CD4-positive, alpha-beta T cell treated with Interleukin-4 for 4 hours (primary cell): ENCODE data around the gene RND1.

Experiments used
- DNase-seq: peaks from one replicate; pipeline ENCODE4 v3.0.0-alpha.2; 2020

RND1 gene

GRCh38 chr12:48826209-48826855 lies 39.3 kb downstream of the RND1 start:
- DNase-seq, result no peak

- no peak for DNase-seq
Measured at GRCh38 chr12:48824905-48825304, 40.8 kb downstream of the RND1 start.

- peak; percentile 37 for DNase-seq
Measured at GRCh38 chr12:48824112-48824511, 41.6 kb downstream of the RND1 start.

DNA sequence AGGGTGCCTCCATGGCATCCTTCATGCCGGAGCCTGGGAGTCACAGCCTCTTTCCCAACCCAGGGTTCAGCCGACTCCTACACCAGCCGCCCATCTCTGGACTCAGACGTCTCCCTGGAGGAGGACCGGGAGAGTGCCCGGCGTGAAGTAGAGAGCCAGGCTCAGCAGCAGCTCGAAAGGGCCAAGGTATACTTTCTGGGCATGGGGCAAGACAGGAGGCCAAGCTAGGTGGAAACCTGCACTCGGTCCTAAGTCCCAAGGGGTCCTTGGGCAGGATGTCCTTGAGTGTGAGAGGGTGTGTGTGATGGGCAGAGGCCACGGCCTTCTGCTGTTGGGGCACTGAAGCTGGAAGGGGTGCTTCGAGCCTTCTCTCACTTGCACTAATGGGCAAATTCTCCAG lies 42.4 kb downstream of the RND1 start:
- DNase-seq, result no peak

DNA sequence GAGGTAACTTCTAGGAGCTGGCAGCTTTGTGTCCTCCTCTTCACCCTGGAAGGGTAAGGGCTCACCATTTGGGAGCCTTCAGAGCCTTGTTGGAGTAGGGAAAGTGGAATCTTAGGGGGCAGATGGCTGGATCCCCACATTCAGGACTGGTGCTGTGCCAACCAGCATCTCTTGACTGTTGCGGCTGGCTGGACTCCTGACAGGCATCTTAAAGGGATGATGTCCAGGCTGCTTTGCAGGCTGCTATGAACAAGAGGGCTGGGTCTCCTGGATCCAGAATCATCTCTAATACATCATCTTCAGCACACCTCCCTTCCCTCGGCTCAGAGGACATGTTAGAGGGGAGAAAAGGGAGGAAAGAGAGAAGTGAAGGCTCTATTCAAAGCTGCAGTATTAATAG lies 43.0 kb downstream of the RND1 start:
- DNase-seq, result no peak

- no peak for DNase-seq
Measured at GRCh38 chr12:48822139-48822538, 43.5 kb downstream of the RND1 start.

DNA sequence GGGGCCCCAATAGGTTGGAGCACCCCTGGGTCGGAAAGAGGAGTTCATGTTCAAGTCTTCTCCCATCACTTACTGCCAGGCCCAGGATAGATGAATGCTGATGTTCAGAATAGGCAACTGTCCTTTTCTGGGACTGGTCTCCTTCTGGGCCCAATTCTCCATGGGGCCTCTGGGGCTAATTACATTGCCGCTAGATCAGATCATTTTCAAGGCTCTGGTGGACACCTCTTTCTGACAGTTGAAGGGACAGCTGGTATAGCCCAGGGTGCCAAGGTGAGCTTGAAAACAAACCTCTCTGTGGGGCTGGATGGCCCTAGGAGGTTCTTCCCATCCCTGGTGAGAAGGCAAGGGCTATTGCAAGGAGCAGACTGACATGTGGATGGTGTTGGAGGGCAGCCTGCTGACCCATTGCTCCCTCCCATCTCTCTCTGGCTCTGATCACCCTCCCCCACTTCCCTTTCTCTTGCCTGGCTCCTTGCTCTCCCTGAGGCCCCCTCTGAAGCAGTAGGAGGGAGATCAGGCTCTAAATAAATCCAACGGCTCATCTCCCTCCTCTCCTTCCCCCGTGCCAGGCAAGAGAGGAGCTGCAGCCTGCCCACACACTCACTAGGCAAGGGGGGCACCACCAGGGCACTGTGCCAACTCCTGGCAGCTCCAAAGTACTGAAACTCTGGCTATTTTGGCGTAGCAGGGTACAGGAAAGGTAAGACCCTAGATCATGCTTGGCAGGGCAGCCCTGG lies 45.5 kb downstream of the RND1 start:
- no peak for DNase-seq

DNA sequence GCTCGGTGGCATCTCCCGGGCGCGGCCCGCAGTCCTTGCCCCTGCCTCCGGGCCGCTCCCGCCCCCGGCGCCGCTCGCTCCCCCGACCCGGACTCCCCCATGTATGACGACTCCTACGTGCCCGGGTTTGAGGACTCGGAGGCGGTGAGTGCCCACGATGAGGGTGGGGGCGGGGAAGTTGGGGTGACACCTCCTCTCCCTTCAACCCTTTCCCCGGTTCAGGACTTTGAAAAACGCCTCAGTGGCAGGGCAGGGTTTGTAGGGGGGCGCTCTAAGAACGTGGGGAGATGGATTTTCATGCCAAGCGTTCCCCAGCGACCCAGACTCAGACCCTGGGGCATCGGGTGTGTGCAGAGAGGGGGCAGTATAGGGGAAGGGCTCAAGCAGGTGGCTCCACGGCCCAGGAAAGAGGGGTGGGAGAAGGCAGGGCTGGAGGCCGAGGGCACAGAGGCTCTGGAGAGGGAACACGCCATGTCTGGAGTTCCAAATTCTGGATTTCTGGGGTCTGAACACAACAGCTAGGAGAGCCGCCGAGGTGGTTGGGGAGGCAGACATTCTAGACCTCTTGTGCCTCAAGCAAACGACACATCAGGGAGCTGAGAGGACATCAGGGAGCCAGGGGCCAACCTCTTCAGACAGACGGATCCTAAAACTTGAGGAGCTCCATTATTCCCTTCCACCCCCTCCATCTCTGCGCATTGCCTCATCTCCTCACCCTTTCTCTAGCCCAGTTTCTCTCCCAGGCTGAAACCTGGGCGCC lies 46.7 kb downstream of the RND1 start:
- peak; percentile 9 for DNase-seq

GRCh38 chr12:48817873-48818830 lies 47.5 kb downstream of the RND1 start, which contains the start of gene CACNB3:
TSS of gene CACNB3 (plus strand) at chr12:48818496. CDS start at chr12:48818930, 434 bp downstream.
- DNase-seq, result peak; percentile 68

- no peak for DNase-seq
Measured at GRCh38 chr12:48816143-48816854, 49.4 kb downstream of the RND1 start.

- peak; percentile 19 for DNase-seq
Measured at GRCh38 chr12:48815126-48816110, 50.3 kb downstream of the RND1 start.

- peak; percentile 66 for DNase-seq
Measured at GRCh38 chr12:48814262-48815125, 51.2 kb downstream of the RND1 start.

DNA sequence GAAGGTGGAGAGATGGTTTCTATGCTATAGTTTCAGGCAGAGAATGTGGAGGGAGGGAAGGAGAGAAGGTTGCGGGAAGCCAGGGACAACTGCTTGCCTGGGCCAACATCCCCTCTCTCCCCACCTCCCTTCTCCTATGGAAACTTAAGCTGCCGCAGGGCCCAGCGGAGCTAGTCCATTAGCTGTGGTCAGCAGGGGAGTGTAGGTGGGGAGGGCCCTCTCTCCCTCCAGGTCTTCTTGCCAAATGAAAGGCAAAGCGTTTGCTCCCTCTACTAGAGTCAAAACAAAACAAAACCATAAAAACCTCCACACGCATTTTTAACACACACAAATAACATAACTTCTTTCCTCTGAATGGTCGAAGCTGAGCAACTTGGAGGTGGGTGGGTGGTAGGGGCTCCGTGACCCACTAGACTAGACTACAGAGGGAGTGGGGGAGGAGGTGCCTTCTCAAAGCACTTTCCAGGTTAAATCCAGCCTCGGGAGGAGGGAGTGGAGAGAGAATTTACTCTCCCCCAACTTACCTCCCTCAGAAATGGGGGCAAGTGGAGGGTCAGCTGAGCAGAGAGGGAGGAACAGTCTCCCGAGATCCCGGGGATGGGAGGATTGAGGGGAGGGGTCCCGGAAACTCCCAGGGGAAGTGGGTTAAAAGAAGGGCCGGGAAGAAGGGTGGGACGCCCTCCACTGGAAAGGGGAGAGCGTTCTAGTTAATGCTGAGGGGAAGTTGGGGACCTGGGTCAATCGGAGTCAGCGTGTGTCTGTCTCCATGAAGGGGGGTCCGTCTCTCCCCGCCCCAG lies 52.0 kb downstream of the RND1 start:
- DNase-seq, result no peak

- no peak for DNase-seq
Measured at GRCh38 chr12:48812389-48812788, 53.3 kb downstream of the RND1 start.

- no peak for DNase-seq
Measured at GRCh38 chr12:48811437-48812090, 54.1 kb downstream of the RND1 start.

DNA sequence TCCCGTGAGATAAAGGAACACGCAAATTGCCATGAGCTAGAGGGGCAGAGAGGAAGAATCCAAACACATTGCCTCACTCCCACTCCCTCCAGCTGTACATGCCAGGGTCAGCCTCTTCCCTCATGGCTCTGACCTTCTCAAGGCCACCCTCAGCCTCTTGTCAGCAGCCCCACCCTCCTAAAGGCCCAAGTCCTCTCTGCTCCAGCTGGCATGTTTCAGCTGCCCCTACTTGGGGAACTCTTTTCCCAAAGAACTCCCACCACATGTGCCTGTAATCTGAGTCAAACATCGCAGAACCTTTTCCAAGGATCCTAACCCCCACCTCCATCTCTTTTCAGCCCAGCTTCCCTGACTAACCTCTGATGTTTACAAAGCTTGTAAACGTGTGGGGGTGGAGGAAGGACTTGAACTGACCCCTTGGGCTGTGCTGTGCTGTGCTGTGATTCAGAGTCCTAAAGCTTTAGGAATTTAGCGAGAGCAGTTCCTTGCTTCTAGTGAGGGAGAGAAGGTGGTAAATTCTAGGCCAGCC lies 54.7 kb downstream of the RND1 start:
- DNase-seq, result no peak

DNA sequence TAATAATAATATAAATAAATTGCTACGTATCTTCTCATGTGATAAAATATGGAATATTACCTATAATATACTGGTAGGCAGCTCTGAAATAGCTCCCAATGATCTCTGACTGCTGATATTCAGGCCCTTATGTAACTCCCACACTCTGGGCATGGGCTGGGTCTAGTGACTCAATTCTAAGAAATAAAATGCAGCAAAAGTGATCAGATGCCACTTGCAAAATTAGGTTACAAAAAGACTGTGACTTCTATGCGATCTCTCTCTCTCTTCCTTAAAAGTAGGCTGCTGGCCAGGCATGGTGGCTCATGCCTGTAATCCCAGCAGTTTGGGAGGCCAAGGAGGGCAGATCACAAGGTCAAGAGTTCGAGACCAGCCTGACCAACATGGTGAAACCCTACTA lies 57.7 kb downstream of the RND1 start:
- DNase-seq, result no peak
